ENCODE data around the gene OBP2B.

Gene OBP2B

GRCh38 chr9:133164191-133164590 is 44.9 kb downstream of the OBP2B start:
- DNase-seq: no peak

GRCh38 chr9:133163504-133164172 is 45.4 kb downstream of the OBP2B start, which contains the start of gene GBGT1:
Gene GBGT1, minus strand, starts transcription at chr9:133163914. Its CDS starts 1,502 bp downstream, at chr9:133162412.
- peak; percentile 71 for DNase-seq

DNA sequence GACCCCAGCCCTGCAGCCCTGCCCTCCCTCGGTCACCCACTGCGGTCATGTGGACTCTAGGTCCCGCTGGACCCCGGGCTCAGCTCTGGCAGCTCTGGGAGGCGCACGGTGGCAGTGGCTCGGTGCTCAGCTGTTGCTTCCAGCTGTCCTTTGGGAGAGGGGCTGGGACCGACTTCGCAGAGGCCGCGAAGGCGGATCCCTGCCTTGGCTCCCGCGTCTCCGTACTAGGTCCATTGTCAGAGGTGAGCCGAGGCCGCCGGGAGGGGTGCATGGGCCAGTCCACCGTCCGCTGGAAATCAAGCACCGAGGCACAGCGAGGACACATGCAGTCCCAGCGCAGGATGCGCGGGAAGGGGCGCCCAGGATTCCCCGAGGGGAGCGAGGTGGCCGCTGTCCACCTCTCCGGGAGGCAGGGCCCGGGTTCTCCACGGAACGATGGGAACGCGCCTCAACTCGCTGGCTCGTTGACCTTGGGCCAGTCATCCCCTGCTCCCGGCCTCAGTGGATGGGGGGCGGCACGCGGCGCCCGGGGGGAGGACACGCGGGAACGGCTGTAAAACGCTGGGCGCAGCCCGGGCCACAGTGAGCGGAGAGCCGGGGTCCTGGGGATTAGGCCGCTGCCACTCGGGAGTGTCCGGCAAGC is 46.1 kb downstream of the OBP2B start:
- DNase-seq: no peak

GRCh38 chr9:133161547-133161950 is 47.5 kb downstream of the OBP2B start:
- no peak for DNase-seq

- DNase-seq: peak; percentile 59
Measured at GRCh38 chr9:133160742-133161546, 48.1 kb downstream of the OBP2B start.

DNA sequence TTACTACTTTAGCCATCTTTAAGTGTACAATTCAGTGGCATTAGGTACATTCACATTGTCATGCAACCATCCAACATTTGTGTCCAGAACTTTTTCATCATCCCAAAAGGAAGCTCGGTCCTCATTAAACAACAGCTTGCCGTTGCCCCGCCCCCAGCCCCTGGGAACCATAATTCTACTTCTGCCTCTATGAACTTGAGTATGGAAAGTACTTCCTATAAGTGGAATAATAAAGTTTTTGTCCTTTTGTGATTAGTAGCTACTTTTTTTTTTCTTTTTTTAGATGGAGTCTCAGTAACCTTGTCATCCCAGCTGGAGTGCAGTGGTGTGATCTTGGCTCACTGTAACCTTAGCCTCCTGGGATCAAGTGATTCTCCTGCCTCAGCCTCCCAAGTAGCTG is 50.4 kb downstream of the OBP2B start:
- no peak for DNase-seq

All from CD4-positive, alpha-beta T cell treated with Interleukin-17A for 4 hours (primary cell).